Panc1 (cell line): Measurements from ENCODE around the gene SAMD9L. TPM values are rescaled to one million over a fixed set of nuclear protein-coding genes. Genes with fewer than 3 reads are reported as not detected.

Experiments
- ATAC-seq: fragments of 200-7000 bp; cut with Tn5 transposase; 2 replicates; pipeline ENCODE4 v1.9.1; 2020; ENCODE audit warnings: mild to moderate bottlenecking, moderate library complexity
- BruUV-seq: library from RNA; stranded (reverse); fragments of 400-500 nt; replicated peaks from 2 replicates; lab custom pipeline; 2021; lab: Mats Ljungman, UMichigan
- CTCF ChIA-PET: fragments of 300-600 bp; sonication (Branson Sonifier 250); formaldehyde crosslinking; loops from one replicate; lab custom pipeline; 2022; ENCODE audit warnings: antibody characterized with exemption; lab: Charles Lee
- POLR2A ChIA-PET: fragments of 300-600 bp; sonication (Branson Sonifier 250); formaldehyde crosslinking; loops from one replicate; lab custom pipeline; 2022; ENCODE audit warnings: antibody characterized with exemption; lab: Charles Lee
- DNase-seq: peaks from one replicate; pipeline ENCODE4 v3.0.0-alpha.2; 2010; ENCODE audit warnings: low read depth, low spot score
- H3K27ac ChIP-seq: 2 replicates; pipeline ENCODE4 v1.5.1; 2011; ENCODE audit warnings: mild to moderate bottlenecking, low read length, inconsistent platforms
- H3K27me3 ChIP-seq: fragments of 200-500 bp; sonication (Bioruptor generic); 2 replicates; pipeline ENCODE4 v1.6.0; 2014; ENCODE audit warnings: low read length, inconsistent platforms; ENCODE audit not compliant: control insufficient read depth, insufficient read depth
- H3K36me3 ChIP-seq: fragments of 200-500 bp; sonication (Bioruptor generic); 2 replicates; pipeline ENCODE4 v1.5.1; 2014; ENCODE audit warnings: inconsistent platforms, mild to moderate bottlenecking, low read length, moderate library complexity; ENCODE audit not compliant: control insufficient read depth, insufficient read depth
- H3K4me1 ChIP-seq: 2 replicates; pipeline ENCODE4 v1.5.1; 2011; ENCODE audit warnings: inconsistent platforms, mild to moderate bottlenecking, low read length, moderate library complexity; ENCODE audit not compliant: control insufficient read depth, insufficient read depth
- H3K4me3 ChIP-seq, 2 experiments: 2 replicates each; pipeline ENCODE4 v1.5.1; 2011 to 2012; ENCODE audit warnings: low read depth in 2 of 2, low read length in 2 of 2, mild to moderate bottlenecking in 2 of 2, inconsistent platforms in 1 of 2, moderate library complexity in 1 of 2
- H3K9me3 ChIP-seq: fragments of 200-500 bp; sonication (Bioruptor generic); 2 replicates; pipeline ENCODE4 v1.5.1; 2014; ENCODE audit warnings: low read depth, mild to moderate bottlenecking, inconsistent platforms, low read length, moderate library complexity; ENCODE audit not compliant: control insufficient read depth, insufficient read depth
- CTCF ChIP-seq: fragments of 450-650 bp; IDR thresholded peaks from 2 replicates; pipeline ENCODE4 v1.5.1; 2017; ENCODE audit warnings: mild to moderate bottlenecking
- POLR2AphosphoS5 ChIP-seq: IDR thresholded peaks from 2 replicates; pipeline ENCODE4 v1.6.1; 2012; ENCODE audit warnings: mild to moderate bottlenecking, low read depth, low read length, moderate library complexity
- REST ChIP-seq, 2 experiments: IDR thresholded peaks; 2 replicates each; pipeline ENCODE4 v1.6.1; 2011 to 2012; ENCODE audit warnings: low read depth in 2 of 2, control low read depth in 1 of 2, low read length in 1 of 2, mild to moderate bottlenecking in 1 of 2, moderate library complexity in 1 of 2; ENCODE audit not compliant: insufficient read depth in 1 of 2
- SIN3A ChIP-seq: IDR thresholded peaks from 2 replicates; pipeline ENCODE4 v1.6.1; 2012; ENCODE audit warnings: low read depth, mild to moderate bottlenecking, low read length, moderate library complexity, borderline replicate concordance; ENCODE audit not compliant: insufficient read depth
- TCF7L2 ChIP-seq: IDR thresholded peaks from 2 replicates; pipeline ENCODE4 v1.6.1; 2011; ENCODE audit warnings: mild to moderate bottlenecking, low read depth, low read length, inconsistent platforms
- in situ Hi-C: cut with HindIII; loops from 2 replicates; pipeline ENCODE4 v1.10.0; 2016; ENCODE audit warnings: low sequenced_read_pairs, low pct_unique_long_range_greater_than_20kb
- intact Hi-C: fragments of 100-400 bp; cut with micrococcal nuclease; formaldehyde crosslinking; loops from one replicate; pipeline ENCODE4 v1.10.0; 2022; ENCODE audit not compliant: unreplicated experiment
- total RNA-seq: library from RNA; stranded (reverse); gene quantifications from one replicate; pipeline ENCODE4 v1.2.1, GENCODE V29; 2021; ENCODE audit not compliant: unreplicated experiment

SAMD9L gene
- total RNA-seq, 1 experiment from 2014 or later = 1.3 TPM

GRCh38 chr7:93176992-93177580, 28.9 kb upstream of the SAMD9L start:
- Histone ChIP-seq H3K36me3 (no peaks in the 10 kb centered on the region), H3K27me3 (peaks cover 6% of the 10 kb centered on the region), H3K4me1 (no peaks in the 10 kb centered on the region), H3K27ac (no peak overlapping the region), H3K4me3 (no peak overlapping the region), H3K9me3 (no peaks in the 10 kb centered on the region)
- ChIA-PET CTCF (no interaction called here), POLR2A (no interaction called here)
- BruUV-seq = no TSS peak
- no peak for ATAC-seq
- in situ Hi-C loops (no loop called here), intact Hi-C loops (loop anchor here (5.0 kb wide), 1 partner anchor 50 kb away; the partner anchor contains the start of gene HEPACAM2)
- DNase-seq = no peak
- TF ChIP-seq REST (IDR thresholded peaks at IDR 0.05; ENCODE audit: insufficient read depth in 1 of 2, low read depth in 2 of 2, low read length in 1 of 2) (no peak), POLR2AphosphoS5 (no peak), TCF7L2 (no peak), CTCF (no peak), SIN3A (no peak)

- Histone ChIP-seq H3K4me3 (no peak overlapping the region), H3K36me3 (no peaks in the 10 kb centered on the region), H3K27ac (no peak overlapping the region), H3K27me3 (no peaks in the 10 kb centered on the region), H3K4me1 (no peaks in the 10 kb centered on the region), H3K9me3 (no peaks in the 10 kb centered on the region)
- intact Hi-C loops (loop anchor here (5.0 kb wide), 1 partner anchor 52 kb away; the partner anchor contains the start of gene HEPACAM2), in situ Hi-C loops (no loop called here)
- POLR2A ChIA-PET = interaction anchor here (0.7 kb wide), 1 partner anchor 517 kb away, joined by 5 read pairs; no protein-coding TSS in a partner anchor
- TF ChIP-seq TCF7L2 (no peak), CTCF (no peak), REST (IDR thresholded peaks at IDR 0.05; ENCODE audit: insufficient read depth in 1 of 2, low read depth in 2 of 2, low read length in 1 of 2) (no peak), SIN3A (no peak), POLR2AphosphoS5 (no peak)
- DNase-seq (no peak), ATAC-seq (no peak)
- no TSS peak for BruUV-seq
- CTCF ChIA-PET = no interaction called here
Measured at GRCh38 chr7:93175219-93175618, 27.0 kb upstream of the SAMD9L start.
